ENCODE data around the gene TECTB.
A peak's percentile ranks its signal among the peaks of the same experiment; 100 is the strongest.

Gene TECTB

GRCh38 chr10:112313234-112313633, 30.0 kb downstream of the TECTB start:
- DNase-seq = no peak

DNA sequence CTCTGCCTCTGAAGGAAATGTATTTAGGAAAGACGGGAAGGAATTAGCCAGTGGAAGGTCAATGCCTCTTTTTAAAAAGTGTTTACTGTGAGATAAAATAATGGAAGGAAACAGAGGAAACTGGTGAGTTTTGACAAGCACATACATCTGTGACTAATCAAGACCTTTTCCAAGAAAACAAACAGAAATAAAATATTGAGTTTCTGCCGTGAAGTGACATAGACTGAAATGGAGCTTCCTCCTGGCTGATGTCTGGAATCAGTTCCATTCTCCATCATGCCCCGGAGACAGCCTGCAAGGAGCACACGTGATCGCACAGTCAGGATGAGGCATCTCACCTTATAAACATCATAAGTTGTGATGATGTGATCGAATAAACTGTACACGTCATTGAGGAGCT, 30.7 kb downstream of the TECTB start:
- DNase-seq = no peak

- DNase-seq = peak; percentile 92
These were observed 31.7 kb downstream of the TECTB start for GRCh38 chr10:112314822-112315474.

- DNase-seq = no peak
These were observed 44.5 kb downstream of the TECTB start for GRCh38 chr10:112327678-112328077.

DNA sequence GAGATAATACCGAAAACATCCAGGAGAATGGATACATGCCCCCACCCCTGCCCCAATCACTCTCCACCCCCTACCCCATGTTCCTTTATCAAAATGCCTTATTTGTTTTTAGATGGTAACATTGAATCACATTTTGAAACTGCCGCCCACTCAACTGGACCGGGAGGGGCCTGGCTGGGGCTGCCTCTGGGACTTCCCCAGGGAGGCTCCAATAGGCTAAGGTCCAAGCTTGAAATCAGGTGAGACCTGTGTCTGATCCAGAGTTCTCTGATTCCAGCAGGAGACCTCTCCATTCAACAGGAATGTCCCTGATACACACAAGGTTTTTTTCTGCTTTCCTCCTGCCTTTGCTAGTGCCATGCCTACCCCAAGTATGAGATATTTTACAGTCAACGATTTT, 47.0 kb downstream of the TECTB start:
- no peak for DNase-seq

GRCh38 chr10:112330607-112331160, 47.5 kb downstream of the TECTB start:
- no peak for DNase-seq

DNA sequence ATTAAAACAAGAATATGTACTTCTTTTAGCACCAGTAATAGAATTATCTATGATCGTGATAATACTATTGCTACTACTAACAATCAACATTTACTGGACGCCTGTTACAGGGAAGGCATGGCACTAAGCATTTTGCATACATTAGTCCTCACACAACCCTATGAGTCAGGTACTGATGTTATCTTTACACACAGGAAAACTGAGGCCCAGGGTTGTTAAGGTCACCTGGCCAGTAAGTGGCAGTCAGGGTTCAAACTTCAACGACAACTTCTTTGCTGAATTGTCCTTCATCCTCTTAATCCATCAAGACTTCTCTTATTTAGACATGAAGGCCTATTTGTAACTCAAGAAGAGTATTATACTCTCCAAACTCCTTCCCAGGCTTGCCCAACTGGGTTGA, 48.8 kb downstream of the TECTB start:
- no peak for DNase-seq

GRCh38 chr10:112332509-112333228, 49.5 kb downstream of the TECTB start:
- DNase-seq = no peak

- no peak for DNase-seq
These were observed 50.3 kb downstream of the TECTB start for GRCh38 chr10:112333452-112333851.

GRCh38 chr10:112335111-112335867, 52.1 kb downstream of the TECTB start:
- DNase-seq = no peak

DNA sequence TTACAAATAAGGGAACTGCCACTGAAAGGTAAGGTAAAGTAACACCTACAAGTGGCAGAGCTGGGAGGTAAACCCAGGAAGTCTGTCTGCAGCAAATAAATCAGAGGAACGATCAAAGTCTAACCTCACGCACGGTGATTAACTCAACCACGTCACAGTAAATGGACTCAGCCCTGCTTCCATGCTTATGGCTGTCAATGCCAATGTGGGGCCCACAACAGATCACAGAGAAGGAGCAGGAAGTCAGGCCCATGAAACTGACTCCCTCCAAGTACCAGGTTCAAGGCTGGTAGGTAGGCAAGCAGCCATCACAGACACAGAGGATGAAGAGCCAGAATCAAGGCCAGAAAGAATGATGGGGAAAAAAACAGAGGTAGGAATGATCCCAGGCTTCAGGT, 52.7 kb downstream of the TECTB start:
- no peak for DNase-seq

DNA sequence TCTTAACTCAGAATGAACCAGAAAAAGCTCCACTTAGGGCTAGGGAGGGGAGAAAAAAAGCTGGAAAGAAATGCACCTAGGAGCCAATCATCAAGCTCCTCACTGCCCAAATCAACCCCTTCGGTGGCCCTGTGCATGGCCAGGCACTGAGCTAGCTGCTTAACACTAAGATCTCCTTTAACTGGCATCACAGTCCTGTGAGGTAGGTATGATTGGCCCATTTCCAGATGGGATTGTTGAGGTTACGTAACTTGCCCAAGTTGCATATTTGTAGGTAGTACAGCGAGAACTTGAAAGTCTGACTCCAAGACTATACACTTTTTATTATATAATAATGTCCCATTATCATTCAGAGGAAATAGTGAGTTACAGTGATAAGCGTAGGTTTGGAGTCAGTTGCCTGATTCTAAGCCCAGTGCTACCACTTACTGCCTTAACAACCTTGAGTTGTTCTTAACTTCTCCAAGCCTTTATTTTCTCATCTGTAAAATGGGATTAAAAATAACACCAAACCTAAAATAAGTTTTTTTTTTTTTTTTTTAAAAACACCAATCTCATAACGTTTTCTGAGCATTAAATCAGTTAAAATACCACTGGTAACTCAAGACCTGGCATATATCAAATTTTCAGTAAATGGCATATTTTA, 53.5 kb downstream of the TECTB start:
- DNase-seq = no peak

DNA sequence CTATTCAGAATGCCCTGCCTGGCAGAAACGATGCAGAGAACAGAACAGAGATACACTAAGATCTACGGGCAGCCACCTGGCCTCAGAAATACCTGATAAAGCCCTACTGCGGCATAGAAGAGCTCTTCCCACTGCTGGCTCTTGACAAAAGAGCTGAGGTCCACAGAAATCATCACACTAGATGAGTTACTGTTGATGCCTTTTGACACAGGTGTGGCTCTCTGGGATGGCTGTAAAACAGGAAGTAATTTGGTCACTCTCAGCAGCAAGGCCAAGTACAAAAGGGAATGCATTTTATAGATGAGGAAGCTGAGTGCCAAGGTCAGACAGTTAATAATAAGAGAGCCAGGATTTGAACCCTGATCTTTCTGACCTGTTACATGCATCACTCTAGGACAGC, 55.8 kb downstream of the TECTB start:
- no peak for DNase-seq

- DNase-seq = no peak
These were observed 57.4 kb downstream of the TECTB start for GRCh38 chr10:112340601-112341000.

DNA sequence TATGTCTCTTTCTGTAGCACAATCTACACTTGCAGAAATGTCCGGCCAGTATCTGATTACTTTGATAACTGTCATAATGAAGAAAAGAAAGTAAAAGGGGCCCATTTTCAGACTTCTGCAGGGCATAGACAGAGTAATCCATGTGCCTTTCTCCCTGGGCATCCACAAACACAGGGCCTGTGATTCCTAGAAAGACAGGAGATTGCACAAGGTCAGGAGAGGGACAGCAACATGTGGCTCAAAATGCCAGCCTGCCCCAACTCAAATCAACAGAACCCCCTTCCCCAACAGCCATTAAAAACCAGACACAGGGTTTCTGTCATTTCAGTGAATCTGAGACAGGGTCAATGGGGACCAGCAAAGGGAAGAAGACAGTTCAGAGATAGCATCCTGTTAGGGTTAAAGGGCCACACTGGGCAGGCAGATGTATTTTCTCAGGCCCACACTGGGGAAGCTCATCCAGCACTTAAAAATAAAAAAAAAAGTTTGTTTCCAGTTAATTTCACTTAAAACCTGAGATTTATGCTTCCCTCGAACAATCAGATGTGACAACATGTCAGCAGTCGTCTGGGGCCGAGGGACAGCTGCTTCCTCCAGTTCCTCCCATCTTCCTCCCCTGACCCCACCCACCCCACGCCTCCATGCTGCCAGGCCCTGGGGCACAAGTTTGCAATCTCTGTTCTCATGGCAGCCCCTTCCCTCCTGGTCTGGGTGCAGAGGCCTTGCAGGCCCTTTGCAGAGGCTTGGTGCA, 60.0 kb downstream of the TECTB start:
- DNase-seq = no peak

GRCh38 chr10:112344261-112344660, 61.1 kb downstream of the TECTB start:
- no peak for DNase-seq

GRCh38 chr10:112345202-112345601, 62.0 kb downstream of the TECTB start:
- no peak for DNase-seq

- no peak for DNase-seq
These were observed 62.5 kb downstream of the TECTB start for GRCh38 chr10:112345743-112346142.

GRCh38 chr10:112346774-112347173, 63.6 kb downstream of the TECTB start:
- DNase-seq = no peak

DNA sequence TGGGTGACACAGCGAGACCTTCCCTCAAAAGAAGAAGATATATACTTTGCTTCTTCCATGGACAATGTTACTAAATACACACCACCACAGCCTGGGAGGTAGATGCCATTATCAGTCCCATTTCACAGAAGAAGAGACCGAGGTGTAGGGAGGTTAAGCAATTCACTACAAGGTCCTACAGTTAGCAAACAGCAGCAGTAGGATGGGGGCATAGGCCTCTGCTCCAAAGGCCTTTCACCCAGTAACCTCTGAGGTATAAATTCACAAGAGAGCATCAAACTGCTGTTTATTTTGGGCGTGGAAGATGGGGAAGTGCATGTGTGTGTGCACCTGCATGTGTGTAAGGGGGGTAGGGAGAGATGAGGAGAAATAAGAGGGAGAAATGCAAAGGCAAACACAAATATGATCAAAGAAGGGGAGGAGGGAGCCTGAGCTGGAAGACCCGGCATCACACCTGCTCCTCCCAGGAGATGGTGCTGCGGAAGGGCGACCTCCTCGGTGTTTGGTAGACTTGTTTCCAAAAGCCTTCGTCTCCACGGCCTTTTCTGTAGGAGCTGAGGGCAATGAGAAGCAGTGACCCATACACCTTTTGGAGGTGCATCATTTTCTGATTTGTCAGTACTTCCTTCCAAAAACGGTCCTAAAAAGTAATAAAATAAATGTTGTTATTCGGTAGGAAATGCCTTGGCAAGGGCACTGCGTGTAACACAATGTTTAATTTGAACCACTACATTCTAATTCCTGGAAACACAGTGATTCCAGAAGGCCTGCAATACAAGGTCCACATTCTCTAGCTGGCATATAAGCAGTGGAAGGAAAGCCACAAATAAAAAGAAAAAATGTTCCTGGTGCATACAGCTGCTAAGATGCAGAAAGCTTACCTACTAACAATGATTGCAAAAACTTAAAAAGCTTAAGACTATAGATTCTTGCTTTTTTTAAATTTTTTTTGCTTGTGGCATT, 64.8 kb downstream of the TECTB start:
- DNase-seq = no peak

- no peak for DNase-seq
These were observed 65.6 kb downstream of the TECTB start for GRCh38 chr10:112348759-112349158.
